Measurements from ENCODE around the gene MYRF.

Gene MYRF

DNA sequence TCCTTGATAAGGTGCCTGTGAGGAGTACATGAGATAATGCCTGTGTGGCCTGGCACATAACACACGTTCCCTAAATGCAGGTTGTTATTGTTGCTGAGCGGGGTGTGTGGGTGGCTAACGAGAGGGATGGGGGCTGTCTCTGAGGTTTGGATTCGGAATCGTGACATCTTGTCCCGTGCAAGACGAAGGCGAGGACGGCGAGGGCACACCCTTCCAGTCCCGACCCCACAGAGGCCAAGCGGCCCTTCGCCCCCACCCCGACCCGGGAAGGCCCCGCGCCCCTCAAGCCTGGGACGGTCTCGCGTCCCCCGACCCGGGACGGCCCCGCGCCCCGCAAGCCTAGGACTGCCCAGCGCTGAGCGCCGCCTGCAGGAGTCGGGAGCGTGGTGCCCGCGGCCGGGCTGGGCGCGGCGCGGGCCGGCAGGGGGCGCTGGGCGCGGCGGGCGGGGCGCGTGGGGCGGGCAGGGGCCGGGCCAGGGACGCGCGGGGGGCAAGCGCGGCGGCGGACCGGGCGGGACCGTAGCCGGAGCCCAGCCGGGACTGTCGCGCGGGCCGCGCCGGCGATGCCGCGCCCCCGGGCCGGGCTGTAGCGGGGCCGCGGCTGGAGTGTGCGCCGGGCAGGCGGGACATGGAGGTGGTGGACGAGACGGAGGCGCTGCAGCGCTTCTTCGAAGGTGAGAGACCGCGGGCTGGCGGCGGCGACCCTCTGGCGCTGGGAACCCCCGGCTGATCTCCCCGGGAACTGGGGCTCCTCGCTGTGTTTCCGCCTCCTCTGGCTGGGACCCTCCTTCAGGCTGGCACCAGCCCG, at the start of gene MYRF:
MYRF (plus strand) TSS at position 520 of the 808 bp plus-strand sequence; CDS start at position 629, 109 bp downstream.
- no peak for DNase-seq (ENCODE audit: low read depth, low spot score)

GRCh38 chr11:61702701-61703312, 49.6 kb upstream of the MYRF start:
- no peak for DNase-seq (ENCODE audit: low read depth, low spot score)

DNA sequence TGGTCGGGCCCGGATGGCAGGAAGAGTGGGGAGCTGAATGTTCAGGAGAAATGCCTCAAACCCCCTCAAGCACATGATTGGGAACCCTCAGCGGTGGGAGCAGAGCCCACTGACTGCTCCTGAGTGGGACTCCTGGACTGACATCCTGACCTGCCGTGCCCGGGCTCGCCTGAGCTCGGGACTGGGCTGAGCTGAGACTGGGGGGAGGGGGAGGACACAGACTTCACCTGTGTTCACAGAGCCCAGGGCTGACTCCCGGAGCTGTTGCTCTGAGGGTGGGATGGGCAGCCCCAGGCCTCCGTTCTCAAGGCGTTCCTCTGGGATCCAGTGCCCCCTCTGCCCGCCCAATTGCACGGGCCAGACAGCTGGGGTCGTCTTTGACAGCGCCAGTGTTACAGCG, 47.6 kb upstream of the MYRF start:
- DNase-seq (ENCODE audit: low read depth, low spot score): no peak

DNA sequence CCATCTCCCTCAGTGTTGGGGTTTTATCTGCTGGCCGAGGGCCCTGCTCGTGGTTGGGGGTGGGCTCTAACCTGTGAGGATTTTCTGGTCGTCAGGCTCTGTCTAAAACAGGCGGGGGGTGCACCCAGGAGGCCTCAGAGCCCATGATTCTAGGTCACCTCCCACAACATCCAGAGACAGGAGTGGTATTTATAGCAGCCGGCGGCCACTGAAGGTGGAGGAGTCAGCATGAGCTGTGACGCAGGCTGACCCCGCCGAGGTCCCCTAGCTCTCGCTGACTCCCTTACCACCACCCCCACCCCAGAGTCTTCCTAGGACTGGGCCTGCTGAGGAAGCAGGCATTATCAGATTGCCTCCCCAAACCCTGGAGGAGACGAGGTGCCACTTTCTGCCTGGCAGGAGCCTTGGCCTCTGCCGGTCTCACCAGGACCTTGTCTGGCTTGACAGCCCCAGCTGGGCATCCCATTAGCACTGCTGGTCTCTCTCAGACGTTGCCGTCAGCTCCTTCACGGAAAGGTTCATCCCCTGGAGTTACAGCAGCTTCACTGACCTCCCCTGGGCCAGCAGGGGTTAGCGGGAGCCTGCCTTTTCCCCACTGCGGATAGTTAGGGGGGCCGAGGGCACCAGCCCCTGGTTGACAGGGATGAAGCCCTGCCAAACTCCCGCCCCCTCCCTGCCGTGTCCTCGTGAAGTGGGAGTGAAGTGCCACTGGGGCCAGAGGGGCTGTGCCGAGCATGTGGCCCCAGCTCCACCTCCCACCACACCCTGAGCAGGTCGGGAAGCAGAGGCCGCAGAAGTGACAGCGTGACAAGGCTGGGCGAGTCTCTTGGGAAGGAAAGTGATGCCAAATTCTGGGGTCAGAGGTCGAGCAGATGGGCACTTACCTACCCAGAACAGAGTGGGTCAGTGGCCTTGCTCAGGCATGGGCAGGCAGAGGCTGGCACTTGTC, 45.7 kb upstream of the MYRF start:
- no peak for DNase-seq (ENCODE audit: low read depth, low spot score)

- no peak for DNase-seq (ENCODE audit: low read depth, low spot score)
Measured at GRCh38 chr11:61707574-61707973, 44.9 kb upstream of the MYRF start.

DNA sequence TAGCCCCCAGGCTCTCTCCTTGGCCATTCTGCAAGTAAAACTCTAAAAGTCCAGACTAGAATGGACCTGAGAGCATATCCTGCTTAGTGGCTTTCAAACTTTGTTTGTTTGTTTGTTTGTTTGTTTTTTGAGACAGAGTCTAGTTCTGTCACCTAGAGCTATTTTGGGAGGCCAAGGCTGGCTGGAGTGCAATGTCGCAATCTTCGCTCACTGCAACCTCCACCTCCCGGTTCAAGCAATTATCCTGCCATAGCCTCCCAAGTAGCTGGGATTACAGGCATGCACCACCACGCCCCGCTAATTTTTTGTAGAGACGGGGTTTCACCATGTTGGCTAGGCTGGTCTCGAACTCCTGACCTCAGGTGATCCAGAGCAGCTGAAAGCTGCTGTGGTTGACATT, 43.3 kb upstream of the MYRF start:
- no peak for DNase-seq (ENCODE audit: low read depth, low spot score)

DNA sequence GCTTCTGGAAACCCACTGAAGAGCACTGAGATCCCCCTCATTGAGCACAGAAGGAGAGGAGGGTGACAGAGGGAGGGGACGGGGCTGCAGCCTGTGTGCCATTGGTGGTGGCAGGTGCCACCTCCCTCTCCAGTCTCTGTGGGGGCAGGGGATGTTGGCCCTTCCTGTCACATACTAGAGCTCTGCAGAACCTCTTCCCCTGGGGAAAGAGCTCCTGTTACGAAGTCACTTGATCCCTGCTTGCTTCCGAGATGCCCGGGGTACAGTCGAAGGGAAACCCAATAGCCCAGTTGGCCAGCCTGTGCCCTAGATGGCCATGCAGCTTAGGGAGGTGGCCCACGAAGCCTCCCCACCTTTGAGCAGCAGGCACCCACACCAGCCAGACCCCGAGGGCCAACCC, 42.9 kb upstream of the MYRF start:
- DNase-seq (ENCODE audit: low read depth, low spot score): no peak

DNA sequence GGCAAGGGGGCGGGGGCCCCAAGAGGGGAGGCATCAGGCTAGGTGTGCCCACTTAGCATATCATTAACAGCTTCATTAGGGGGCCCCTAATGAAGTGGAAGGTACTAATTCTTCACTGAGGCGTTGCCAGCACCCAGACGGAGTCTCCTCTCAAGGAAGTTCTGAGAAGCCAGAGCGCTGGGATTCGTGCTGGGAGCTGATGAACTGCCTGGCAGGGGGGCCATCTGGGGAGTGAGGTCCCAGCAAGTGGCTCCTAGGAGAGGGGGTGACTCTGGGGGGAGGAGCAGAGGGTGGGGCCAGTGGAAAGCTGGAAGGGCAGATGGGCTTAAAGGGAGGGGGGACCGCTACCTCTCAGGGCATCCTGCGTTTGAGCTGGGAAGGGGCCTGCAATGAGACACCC, 42.4 kb upstream of the MYRF start:
- no peak for DNase-seq (ENCODE audit: low read depth, low spot score)

- DNase-seq (ENCODE audit: low read depth, low spot score): no peak
Measured at GRCh38 chr11:61711037-61711436, 41.4 kb upstream of the MYRF start.

DNA sequence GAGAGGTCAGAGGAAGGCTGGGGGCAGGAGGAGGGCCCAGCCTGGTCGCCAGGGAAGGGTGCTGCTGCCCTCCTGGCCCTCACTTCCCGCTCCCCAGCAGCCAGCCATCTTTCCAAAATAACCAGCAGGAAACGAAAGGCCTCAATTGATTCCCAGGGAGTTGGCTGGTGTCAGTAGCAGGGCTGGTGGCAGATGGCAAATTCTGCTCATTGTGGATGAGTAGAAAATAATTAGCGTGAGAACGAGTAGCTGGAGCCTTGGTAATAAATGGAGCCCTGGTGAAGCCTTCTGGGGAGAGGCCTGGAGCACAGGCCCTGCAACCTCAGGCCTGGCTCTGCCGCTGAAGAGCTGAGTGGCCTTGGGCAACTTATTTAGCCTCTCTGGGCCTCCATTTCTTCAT, 40.9 kb upstream of the MYRF start:
- no peak for DNase-seq (ENCODE audit: low read depth, low spot score)

DNA sequence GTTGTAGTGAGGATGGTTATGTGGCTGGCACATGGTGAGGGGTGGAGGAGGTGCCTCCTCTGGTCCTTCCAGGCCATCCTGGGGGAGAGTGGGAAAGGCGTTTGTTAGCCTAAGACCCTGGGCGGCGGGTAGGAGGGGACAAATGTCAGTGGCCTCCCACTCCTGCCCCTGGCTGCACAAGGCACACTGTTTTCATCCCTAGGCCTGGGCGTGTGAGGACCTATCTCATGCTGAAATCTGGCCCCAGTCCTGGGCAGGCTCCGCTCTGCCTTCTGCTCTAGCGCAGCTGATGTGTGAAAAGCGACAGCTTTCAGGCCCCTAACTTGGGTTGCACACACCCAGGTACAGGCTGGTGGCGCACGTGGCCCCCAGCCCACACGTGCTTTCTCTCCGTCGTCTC, 40.1 kb upstream of the MYRF start:
- DNase-seq (ENCODE audit: low read depth, low spot score): no peak

DNA sequence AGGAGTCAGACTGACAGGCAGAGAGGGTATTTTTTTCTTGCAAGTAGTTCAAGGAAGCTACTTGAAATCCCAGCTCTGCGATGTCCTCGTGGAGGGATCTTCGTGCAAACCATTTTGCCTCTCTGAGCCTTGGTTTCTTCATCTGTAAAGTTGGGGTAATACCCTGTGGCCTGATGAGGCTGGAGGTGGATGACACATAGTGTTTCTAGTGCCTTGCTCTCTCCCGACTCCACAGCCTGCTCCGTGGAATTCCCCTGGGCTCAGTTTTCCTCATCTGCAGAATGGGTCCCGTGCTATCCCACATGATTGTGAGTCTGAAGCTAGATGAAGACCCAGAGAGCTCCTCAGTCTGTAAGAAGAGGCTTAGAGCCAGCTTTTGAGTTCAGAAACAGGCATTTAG, 39.6 kb upstream of the MYRF start:
- DNase-seq (ENCODE audit: low read depth, low spot score): no peak

DNA sequence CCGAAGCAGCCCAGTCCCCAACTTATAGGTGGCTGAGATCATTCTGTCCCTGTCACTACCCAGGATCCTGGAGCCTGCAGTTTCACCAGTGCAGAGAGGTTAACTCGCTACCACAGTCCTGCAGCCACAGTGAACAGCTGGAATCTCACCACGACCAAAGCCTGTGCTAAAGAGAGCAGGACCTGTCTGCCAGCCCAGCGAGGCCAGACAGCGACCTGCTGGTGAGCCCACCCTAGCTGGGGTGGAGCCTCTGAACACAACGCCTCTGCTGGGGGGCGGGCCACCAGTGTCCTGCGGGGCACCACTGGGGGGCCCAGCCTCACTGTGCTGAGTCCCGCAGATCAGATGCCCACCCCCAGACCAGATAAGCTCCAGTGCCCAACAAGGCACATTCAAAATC, 39.0 kb upstream of the MYRF start:
- DNase-seq (ENCODE audit: low read depth, low spot score): no peak

- no peak for DNase-seq (ENCODE audit: low read depth, low spot score)
Measured at GRCh38 chr11:61713906-61714305, 38.5 kb upstream of the MYRF start.

DNA sequence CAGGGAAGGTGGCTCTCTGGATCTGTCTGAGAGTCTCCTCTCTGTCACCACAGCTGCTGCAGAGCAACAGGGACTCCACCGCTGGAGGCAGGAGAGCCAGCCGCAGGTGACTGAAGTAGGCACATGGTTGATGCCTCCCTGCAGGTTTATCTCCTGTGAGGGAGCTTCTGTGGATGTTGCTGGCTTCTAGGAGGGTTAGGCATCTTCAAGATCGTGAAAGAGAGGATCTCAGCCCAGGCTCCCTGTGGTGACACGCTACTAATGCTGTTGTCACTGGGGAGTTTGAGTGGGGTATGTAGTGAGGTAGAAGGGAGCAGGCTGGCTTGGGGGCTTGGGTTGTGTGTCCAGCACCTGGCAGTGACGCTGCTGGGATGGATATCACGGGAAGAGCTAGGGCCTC, 38.1 kb upstream of the MYRF start:
- DNase-seq (ENCODE audit: low read depth, low spot score): no peak

DNA sequence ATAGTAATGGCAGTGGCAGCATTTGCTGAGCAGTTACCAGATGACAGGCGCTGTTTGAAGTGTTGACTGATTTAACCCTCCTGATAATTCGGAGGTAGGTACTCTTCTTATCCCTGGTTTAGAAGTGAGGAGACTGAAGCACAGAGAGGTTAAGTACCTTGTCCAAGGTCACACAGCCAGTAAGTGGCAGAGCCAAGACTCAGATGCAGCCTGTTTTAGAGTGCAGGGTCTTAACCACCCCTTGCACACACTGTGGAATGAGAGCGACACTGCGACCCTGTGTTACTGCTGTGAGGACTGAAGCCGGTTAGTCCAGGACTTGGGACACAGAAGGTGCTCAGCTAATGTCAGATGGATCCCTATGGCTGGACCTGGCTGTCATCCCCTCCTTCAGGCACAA, 37.5 kb upstream of the MYRF start:
- no peak for DNase-seq (ENCODE audit: low read depth, low spot score)

GRCh38 chr11:61715867-61716266, 36.6 kb upstream of the MYRF start:
- no peak for DNase-seq (ENCODE audit: low read depth, low spot score)

- DNase-seq (ENCODE audit: low read depth, low spot score): no peak
Measured at GRCh38 chr11:61716478-61717285, 35.8 kb upstream of the MYRF start.

- DNase-seq (ENCODE audit: low read depth, low spot score): no peak
Measured at GRCh38 chr11:61717286-61718033, 35.0 kb upstream of the MYRF start.

DNA sequence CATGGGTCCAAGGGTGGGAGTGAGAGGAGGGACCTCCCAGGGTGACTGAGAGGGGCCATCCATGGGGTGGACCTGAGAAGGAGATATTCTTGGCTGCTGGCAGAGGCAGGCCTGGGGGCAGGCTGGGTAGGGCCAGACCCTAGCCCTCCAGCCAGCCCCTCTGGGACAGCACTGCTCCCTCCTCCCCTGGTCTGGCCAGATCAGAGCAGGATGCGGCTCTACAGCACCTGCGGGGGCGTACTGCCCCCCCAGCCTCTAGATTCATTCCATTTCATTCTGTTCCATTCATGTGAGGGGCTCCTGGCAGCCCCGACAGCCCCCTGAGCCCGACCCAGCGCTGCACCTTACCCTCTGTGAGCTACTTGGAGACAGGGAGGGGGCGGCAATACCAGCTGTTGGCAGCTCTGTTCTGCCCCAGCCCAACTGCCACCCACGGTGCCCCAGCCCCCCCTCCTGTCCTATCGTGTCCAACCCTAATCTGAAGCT, 34.3 kb upstream of the MYRF start:
- no peak for DNase-seq (ENCODE audit: low read depth, low spot score)
